Stimulated activated CD4-positive, alpha-beta T cell treated with anti-CD3 and anti-CD28 coated beads, Interleukin-12 subunit alpha, Interleukin-12 subunit beta, amount 100 ng/mL, for 48 hours (primary cell): ENCODE measurements around the gene PTGDS.
"Not testable (repeated sequence)": the region's sequence is repeated elsewhere in the genome, so short reads cannot be mapped to it uniquely, and the experiment has no call there.

Experiments used
- DNase-seq, 3 donors: peaks; one replicate each; pipeline ENCODE4 v3.0.0-alpha.2; 2020; ENCODE audit warnings: low read depth in 2 of 3, low spot score in 1 of 3

Gene PTGDS

GRCh38 chr9:136988872-136989271 lies 11.6 kb downstream of the PTGDS start:
- no peak for DNase-seq

- no peak for DNase-seq
Measured at GRCh38 chr9:136990242-136990911, 13.1 kb downstream of the PTGDS start.

GRCh38 chr9:136991993-136992818 lies 14.9 kb downstream of the PTGDS start, which contains the start of gene PAXX:
PAXX (plus strand) TSS chr9:136992422; CDS start chr9:136992444, 22 bp downstream.
- DNase-seq = peak; percentile 89 to 96 (median 91)

DNA sequence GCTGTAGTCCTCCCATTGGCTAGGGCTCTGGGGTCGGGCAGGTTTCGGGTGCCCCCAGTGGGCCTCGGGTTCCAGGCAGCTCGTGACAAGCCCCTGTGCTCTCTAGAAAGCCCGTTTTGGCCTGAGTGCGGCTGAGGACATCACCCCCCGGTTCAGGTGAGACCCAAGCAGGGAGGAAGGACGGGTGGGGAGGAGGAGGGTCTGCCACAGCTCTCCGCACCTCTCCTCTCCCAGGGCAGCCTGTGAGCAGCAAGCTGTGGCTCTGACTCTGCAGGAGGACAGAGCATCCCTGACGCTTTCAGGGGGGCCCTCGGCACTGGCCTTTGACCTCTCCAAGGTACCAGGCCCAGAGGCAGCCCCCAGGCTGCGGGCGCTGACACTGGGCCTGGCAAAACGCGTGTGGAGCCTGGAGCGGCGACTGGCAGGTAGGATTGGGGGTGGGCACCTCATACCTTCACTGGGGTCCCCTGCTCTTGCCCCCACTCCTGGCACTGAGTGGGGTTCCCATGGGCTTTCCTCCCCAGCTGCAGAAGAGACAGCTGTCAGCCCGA lies 15.6 kb downstream of the PTGDS start:
- DNase-seq = no peak

DNA sequence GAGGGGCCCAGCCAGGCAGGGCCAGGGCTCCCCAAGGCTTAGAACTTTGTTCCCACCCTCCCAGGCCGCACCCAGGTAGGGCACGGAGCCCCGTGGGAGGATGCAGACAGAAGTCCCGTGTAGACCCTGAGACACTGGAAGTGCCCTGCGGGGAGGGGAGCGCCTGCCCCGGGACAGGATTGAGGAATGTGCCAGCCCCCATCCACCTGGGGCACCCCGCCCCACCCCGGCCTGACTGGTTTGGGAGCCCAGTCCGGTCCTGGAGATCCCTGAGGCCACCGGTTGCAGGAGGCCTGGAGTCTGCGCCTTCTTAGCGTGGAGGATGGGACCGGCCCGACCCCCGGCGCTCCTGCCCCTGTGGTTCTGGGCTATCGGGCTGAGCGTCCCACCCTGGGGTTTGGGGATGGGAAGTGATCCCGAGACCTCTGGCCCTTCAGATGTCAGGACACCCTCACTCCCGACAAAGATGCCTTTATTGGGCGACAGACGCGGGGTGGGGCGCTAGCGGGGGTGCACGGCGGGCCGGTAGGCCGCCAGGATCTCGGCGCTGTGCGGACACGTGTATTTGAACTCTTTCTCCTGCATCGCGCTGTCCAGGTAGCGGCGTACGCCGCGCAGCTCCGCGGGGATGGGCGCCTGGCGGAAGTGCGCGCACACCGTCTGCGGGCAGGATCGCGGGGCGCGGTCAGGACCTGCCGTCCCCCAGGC lies 17.0 kb downstream of the PTGDS start:
- DNase-seq = no peak

GRCh38 chr9:136994888-136995230 lies 17.6 kb downstream of the PTGDS start:
- no peak for DNase-seq

GRCh38 chr9:136995362-136995761 lies 18.1 kb downstream of the PTGDS start:
- no peak for DNase-seq

DNA sequence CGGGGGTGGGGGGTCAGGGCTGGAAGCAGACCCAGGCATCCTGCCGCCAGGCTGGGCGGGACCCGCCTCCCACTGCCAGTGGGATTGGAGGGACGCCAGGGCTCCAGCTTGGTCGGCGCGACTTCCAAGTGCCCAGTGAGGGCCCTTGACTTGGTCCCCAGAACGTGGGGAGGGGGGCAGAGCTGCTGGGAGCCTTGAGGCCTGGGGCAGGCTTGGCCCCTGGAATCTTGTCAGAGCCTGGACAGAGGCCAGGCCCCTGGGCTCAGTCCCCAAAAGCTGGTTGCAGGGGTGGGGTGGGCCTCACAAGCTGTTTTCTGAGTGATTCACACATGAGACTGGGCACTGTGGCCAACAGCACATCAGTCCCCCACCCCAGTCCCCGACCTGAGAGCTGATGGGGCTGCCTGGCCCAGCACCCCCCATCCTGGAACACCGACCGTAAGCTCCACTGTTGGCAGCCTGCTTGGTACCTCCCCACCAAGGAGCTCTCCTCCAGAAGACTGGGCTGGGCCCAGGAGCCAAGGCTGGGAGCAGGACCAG lies 18.5 kb downstream of the PTGDS start:
- DNase-seq = no peak

- no peak for DNase-seq
Measured at GRCh38 chr9:136996361-136997292, 19.3 kb downstream of the PTGDS start, which contains the start of gene CLIC3. CLIC3 (minus strand) TSS chr9:136996568; CDS start chr9:136996543, 25 bp downstream.

DNA sequence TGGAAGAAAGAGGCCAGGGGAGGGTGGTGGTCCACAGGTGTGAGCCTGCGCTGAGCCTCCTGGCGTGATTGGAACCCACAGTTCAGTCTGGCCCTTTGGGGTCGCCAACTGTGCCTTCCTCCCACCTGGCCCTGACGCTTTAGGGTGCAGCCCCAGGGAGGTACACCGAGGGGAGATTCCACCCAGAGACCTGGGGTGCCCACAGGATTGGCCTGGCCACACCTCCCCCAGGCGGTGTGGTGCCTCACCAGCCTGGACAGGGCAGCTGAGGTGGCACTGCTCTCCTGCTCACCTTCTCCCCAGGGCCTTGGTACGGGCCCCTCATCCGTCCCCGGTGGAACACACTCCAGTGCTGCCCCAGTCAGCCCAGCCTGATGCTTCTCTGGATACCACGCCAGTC lies 20.1 kb downstream of the PTGDS start:
- DNase-seq = no peak

DNA sequence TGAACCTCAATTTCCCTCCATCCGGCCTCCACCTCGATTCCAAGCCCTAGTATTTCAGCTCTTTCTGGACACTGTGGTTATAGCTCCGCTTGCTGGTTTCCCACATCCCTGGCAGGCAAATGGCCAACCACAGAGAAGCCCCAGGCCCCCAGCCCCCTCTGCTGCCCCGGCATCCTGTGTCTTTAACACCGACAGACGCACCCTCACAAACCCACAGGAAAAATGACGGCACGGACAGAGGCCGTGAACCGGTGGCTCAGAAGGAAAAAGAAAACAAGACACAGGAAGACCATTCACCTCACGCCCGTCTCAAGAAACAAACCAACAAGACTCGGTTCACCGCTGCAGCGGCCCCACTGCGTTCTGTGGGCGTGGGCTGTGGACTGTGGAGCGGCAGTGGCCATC lies 20.5 kb downstream of the PTGDS start:
- DNase-seq = no peak

GRCh38 chr9:137000177-137000930 lies 23.1 kb downstream of the PTGDS start:
- DNase-seq = peak in 2 of 3 donors; percentile 19 to 30

DNA sequence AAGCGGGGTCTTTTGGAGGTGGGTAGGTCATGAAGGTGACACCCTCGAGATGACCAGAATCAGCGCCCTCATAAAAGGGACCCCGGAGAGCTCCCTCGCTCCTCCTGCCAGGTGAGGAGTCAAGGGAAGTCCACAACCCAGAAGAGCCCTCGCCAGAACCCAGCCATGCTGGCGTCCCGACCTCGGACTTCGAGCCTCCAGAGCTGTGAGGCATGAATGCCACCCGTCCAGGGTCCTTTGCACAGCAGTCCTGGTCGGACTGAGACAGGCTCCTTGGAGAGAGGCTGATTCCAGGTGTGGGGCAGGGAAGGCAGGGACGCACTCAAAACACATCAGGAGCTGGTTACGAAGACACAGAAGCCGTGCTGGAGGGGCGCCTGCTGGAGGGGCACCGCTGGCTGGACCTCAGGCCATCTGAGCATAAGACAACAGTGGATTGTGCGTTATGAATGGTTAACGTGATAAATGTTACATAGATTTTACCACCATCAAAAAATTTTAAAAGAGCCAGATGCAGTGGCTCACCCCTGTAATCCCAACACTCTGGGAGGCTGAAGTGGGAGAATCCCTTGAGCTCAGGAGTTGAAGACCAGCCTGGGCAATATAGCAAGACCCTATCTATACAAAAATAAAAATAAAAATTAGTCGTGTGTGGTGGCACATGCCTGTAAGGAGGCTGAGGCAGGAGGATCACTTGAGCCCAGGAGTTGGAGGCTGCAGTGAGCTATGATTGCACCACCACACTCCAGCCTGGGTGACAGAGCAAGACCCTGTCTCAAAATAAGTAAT lies 24.7 kb downstream of the PTGDS start:
- DNase-seq = no peak

GRCh38 chr9:137002646-137003041 lies 25.3 kb downstream of the PTGDS start:
- no peak for DNase-seq

DNA sequence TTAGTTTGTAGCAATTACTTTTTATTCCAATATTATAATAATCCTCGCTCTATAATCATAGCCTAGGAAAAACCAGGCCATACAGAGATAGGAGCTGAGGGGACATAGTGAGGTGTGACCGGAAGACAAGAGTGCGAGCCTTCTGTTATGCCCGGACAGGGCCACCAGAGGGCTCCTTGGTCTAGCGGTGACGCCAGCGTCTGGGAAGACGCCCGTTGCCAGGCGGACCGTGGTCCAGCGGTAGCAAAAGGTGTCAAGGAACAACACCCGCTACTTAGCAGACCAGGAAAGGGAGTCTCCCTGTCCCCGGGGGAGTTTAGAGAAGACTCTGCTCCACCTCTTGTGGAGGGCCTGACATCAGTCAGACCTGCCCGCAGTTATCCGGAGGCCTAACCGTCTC lies 27.0 kb downstream of the PTGDS start:
- DNase-seq = not testable (repeated sequence)

GRCh38 chr9:137006116-137007003 lies 29.1 kb downstream of the PTGDS start:
- no peak for DNase-seq

DNA sequence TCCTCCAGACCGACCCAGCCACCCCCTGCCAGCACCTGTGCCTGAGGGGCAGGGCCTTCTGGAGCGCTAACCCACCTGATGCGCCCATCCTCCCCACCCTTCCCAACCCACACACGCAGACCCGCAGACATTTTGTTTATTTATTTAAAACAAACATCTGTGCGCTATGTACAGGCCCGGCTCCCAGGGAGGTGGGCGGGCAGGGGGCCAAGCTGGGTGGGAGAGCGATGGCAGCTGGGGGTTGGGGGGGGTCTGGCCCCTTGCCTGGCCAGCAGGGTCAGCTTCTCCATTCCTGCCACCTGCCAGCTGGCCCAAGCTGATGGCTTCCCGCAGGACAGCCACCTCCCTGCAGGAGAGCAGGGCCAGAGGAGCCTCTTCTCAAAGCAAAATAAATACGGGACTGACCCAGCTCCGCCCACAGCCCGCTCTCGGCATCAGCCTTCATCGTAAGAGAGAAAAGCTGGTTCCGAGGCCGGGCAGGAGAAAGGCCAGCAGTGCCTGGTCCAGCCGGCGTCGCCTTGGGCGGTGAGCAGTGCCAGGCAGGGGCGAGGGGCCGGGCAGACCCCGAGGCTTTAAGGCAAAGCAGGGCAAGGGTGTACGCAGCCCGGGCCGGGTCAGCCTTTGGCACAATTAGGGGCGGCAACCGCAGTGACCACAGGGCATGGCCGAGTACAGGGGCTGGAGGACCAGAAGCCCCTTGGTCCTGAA lies 30.0 kb downstream of the PTGDS start:
- DNase-seq = no peak
